GM23248 (cell line): ENCODE results near the gene PSMD14. TPM values are rescaled to one million over a fixed set of nuclear protein-coding genes. Genes with fewer than 3 reads are reported as not detected.

Experiments used
- DNase-seq: peaks from one replicate; pipeline ENCODE4 v3.0.0-alpha.2; 2015
- H2AFZ ChIP-seq: fragments of 200-600 bp; sonication (generic); 2 replicates; pipeline ENCODE4 v1.6.1; 2016; ENCODE audit warnings: antibody characterized with exemption
- H3F3A ChIP-seq: fragments of 200-600 bp; sonication (generic); 2 replicates; pipeline ENCODE4 v1.6.1; 2016; ENCODE audit warnings: mild to moderate bottlenecking, antibody characterized with exemption, mixed run types; ENCODE audit not compliant: insufficient read depth
- H3K27ac ChIP-seq: fragments of 200-600 bp; sonication (generic); 2 replicates; pipeline ENCODE4 v1.5.1; 2016; ENCODE audit warnings: mild to moderate bottlenecking
- H3K27me3 ChIP-seq: fragments of 200-600 bp; sonication (generic); replicated peaks from 2 replicates; pipeline ENCODE4 v1.6.1; 2016; ENCODE audit warnings: mild to moderate bottlenecking; ENCODE audit not compliant: insufficient read depth
- H3K36me3 ChIP-seq: fragments of 200-600 bp; sonication (generic); 2 replicates; pipeline ENCODE4 v1.6.1; 2016; ENCODE audit warnings: low read depth, mild to moderate bottlenecking
- H3K4me1 ChIP-seq: fragments of 200-600 bp; sonication (generic); 2 replicates; pipeline ENCODE4 v1.6.1; 2016; ENCODE audit warnings: mild to moderate bottlenecking; ENCODE audit not compliant: insufficient read depth
- H3K4me2 ChIP-seq: fragments of 200-600 bp; sonication (generic); one replicate; pipeline ENCODE4 v1.6.1; 2016; ENCODE audit warnings: mild to moderate bottlenecking; ENCODE audit not compliant: unreplicated experiment
- H3K4me3 ChIP-seq: fragments of 200-600 bp; sonication (generic); 2 replicates; pipeline ENCODE4 v1.5.1; 2016; ENCODE audit warnings: mild to moderate bottlenecking
- H3K79me2 ChIP-seq: fragments of 200-600 bp; sonication (generic); 2 replicates; pipeline ENCODE4 v1.6.1; 2016; ENCODE audit warnings: mild to moderate bottlenecking; ENCODE audit not compliant: insufficient read depth
- H3K9ac ChIP-seq: fragments of 200-600 bp; sonication (generic); 2 replicates; pipeline ENCODE4 v1.6.1; 2016; ENCODE audit warnings: mild to moderate bottlenecking
- H3K9me2 ChIP-seq: fragments of 200-600 bp; sonication (generic); 2 replicates; pipeline ENCODE4 v1.6.1; 2016; ENCODE audit warnings: mixed run types, mild to moderate bottlenecking, moderate library complexity; ENCODE audit not compliant: insufficient read depth
- H3K9me3 ChIP-seq: fragments of 200-600 bp; sonication (generic); one replicate; pipeline ENCODE4 v1.6.1; 2017; ENCODE audit warnings: low read depth
- H4K20me1 ChIP-seq: fragments of 200-600 bp; sonication (generic); 2 replicates; pipeline ENCODE4 v1.6.0; 2016; ENCODE audit not compliant: insufficient read depth
- EZH2 ChIP-seq: fragments of 200-600 bp; sonication (generic); IDR thresholded peaks from 2 replicates; pipeline ENCODE4 v1.6.1; 2018; ENCODE audit warnings: antibody characterized with exemption, mild to moderate bottlenecking; ENCODE audit not compliant: insufficient read depth, poor library complexity, severe bottlenecking
- EZH2phosphoT487 ChIP-seq: fragments of 200-600 bp; sonication (generic); IDR thresholded peaks from 2 replicates; pipeline ENCODE4 v1.6.1; 2018; ENCODE audit warnings: antibody characterized with exemption, moderate library complexity, mild to moderate bottlenecking, low read depth; ENCODE audit not compliant: insufficient read depth
- WGBS, 2 experiments: methylation state at CpG; one replicate each; pipeline ENCODE4 v1.1.6; 2015 to 2017; ENCODE audit warnings: low lambda C conversion rate in 2 of 2, low coverage in 1 of 2; ENCODE audit errors: missing lambda C conversion rate in 2 of 2; 5-methylcytosine and 5-hydroxymethylcytosine counted together
- in situ Hi-C: fragments of 300-500 bp; cut with MboI; formaldehyde crosslinking; loops from 2 replicates; pipeline ENCODE4 v1.15.0; 2020
- polyA plus RNA-seq: library from polyadenylated mRNA; unstranded; fragments of >200 nt; fragmentation: Nextera tagmentation; extraction: Ambion mirVana; gene quantifications from 2 replicates; pipeline ENCODE4 v1.2.1, GENCODE V29; 2016
- total RNA-seq: library from RNA; depleted of rRNA; stranded (reverse); fragments of >200 nt; shearing (Covaris generic); gene quantifications from 2 replicates; pipeline ENCODE4 v1.2.3, GENCODE V29; 2014

Gene PSMD14
- total and polyA plus RNA-seq, 2 experiments from 2014 or later: 94.4 to 96.0 TPM

GRCh38 chr2:161425728-161426454 lies 117.7 kb downstream of the PSMD14 start:
- in situ Hi-C loops: no loop called here
- Histone ChIP-seq H3K4me3 (no peak overlapping the region), H4K20me1 (no peaks in the 10 kb centered on the region), H3K4me1 (no peaks in the 10 kb centered on the region), H3K9me2 (no peaks in the 10 kb centered on the region), H3K79me2 (no peaks in the 10 kb centered on the region), H3K27me3 (peaks cover 57% of the 10 kb centered on the region), H3F3A (no peaks in the 10 kb centered on the region), H3K9ac (no peak overlapping the region), H2AFZ (no peak overlapping the region), H3K4me2 (no peak overlapping the region), H3K36me3 (no peaks in the 10 kb centered on the region), H3K27ac (no peak overlapping the region), H3K9me3 (no peaks in the 10 kb centered on the region)
- WGBS, 2 experiments: 46 to 47% methylated on average over 17 of the region's 17 CpGs
- no peak for DNase-seq
- TF ChIP-seq EZH2 (no peak), EZH2phosphoT487 (no peak)

DNA sequence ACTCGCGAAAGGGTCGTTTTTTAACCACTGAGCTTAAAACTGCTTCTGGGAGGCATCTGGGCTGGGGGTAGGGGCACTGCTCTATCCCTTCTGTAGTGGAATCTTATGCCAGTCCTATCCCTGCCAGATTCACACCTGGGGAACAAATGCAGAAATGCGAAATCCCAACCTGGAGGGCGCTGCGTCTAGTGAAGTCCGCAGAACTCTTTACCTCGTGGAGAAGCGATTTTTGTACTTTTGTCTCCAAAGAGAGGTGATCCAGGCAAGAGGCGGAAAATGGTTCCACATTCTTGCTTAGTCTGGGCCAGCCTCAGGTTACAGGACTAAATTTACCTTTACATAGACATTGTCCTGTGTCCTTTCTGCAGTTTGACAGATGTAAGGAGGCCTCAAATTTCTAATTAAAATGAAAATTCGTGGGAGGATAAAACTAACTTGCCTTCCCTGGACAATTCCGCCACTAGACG lies 118.3 kb downstream of the PSMD14 start:
- peak overlapping the region; percentile 84 for H3K4me2 ChIP-seq
- TF ChIP-seq EZH2phosphoT487 (0 out of 2 replicates have a peak, but pooled peaks have one; percentile 17), EZH2 (peak; percentile 86)
- H3K9ac ChIP-seq: no peak overlapping the region
- H2AFZ ChIP-seq: peak overlapping the region; percentile 90
- no peaks in the 10 kb centered on the region for H3K9me3 ChIP-seq
- no peaks in the 10 kb centered on the region for H3K36me3 ChIP-seq
- peak overlapping the region; percentile 74 for H3K4me3 ChIP-seq
- no peaks in the 10 kb centered on the region for H3K9me2 ChIP-seq
- no peaks in the 10 kb centered on the region for H4K20me1 ChIP-seq
- no peaks in the 10 kb centered on the region for H3K79me2 ChIP-seq
- H3K27me3 ChIP-seq: peaks cover 51% of the 10 kb centered on the region
- no peaks in the 10 kb centered on the region for H3F3A ChIP-seq
- no peaks in the 10 kb centered on the region for H3K4me1 ChIP-seq
- peak; percentile 73 for DNase-seq
- H3K27ac ChIP-seq: no peak overlapping the region
- in situ Hi-C loops: no loop called here
- WGBS, 2 experiments: 24 to 25% methylated on average over 13 of the region's 13 CpGs

DNA sequence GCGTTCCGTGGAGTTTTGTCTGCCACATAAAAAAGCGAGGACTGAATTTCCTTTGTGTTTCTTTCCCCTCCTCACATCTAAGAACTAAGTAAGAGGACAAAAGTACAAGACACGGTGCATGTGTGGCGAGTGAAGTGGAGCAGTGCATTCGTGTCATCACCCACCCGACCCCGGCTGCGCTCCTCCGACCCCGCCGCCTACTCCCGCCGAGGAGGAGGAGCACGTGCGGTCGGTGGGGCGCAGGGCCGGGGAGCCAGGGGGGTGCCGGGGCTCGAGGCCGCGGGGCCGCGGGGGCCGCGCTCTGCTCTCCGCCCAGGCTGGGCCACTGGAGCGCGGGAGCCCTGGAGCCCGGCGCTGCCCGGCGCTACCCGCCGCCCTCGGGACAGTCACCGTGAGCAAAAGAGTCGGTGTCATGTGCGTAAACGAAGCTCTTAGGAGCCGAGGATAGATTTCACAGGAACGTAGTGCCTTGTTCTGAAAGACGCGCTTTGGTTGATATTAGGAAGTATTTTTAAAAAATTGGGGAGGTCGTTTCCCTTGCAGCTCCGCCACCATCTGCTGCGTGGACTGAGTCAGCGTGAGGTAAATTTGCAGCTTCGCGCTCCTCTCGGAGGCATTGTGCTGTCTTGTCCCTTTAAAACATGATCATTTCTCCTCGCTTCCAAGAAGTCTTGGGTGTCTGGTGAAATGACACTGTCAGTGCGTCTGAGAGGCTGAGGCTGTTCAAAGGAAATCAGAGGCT lies 118.9 kb downstream of the PSMD14 start:
- H3K27ac ChIP-seq: no peak overlapping the region
- no peaks in the 10 kb centered on the region for H3K4me1 ChIP-seq
- H3K4me2 ChIP-seq: peak overlapping the region; percentile 84
- H3K27me3 ChIP-seq: peaks cover 45% of the 10 kb centered on the region
- in situ Hi-C loops: no loop called here
- H3K79me2 ChIP-seq: no peaks in the 10 kb centered on the region
- no peak for TF ChIP-seq EZH2
- TF ChIP-seq EZH2phosphoT487: 0 out of 2 replicates have a peak, but pooled peaks have one; percentile 7
- H3F3A ChIP-seq: no peaks in the 10 kb centered on the region
- no peaks in the 10 kb centered on the region for H3K9me2 ChIP-seq
- peak overlapping the region; percentile 74 for H3K4me3 ChIP-seq
- no peaks in the 10 kb centered on the region for H3K36me3 ChIP-seq
- H3K9me3 ChIP-seq: no peaks in the 10 kb centered on the region
- no peaks in the 10 kb centered on the region for H4K20me1 ChIP-seq
- H2AFZ ChIP-seq: peak overlapping the region; percentile 90
- peak; percentile 60 for DNase-seq
- 0 out of 2 replicates have a peak overlapping the region, but pooled peaks have one; percentile 8 for H3K9ac ChIP-seq
- 2% methylated on average over 23 to 54 of the region's 54 CpGs for WGBS, 2 experiments

- Histone ChIP-seq H3K79me2 (no peaks in the 10 kb centered on the region), H3F3A (no peaks in the 10 kb centered on the region), H3K9me3 (no peaks in the 10 kb centered on the region), H3K9me2 (no peaks in the 10 kb centered on the region), H3K27me3 (peaks cover 36% of the 10 kb centered on the region), H3K4me3 (peak overlapping the region; percentile 74), H3K4me1 (no peaks in the 10 kb centered on the region), H3K4me2 (peak overlapping the region; percentile 84), H4K20me1 (no peaks in the 10 kb centered on the region), H3K27ac (no peak overlapping the region), H3K9ac (no peak overlapping the region), H3K36me3 (no peaks in the 10 kb centered on the region), H2AFZ (peak overlapping the region; percentile 90)
- TF ChIP-seq EZH2phosphoT487 (no peak), EZH2 (no peak)
- WGBS, 2 experiments: 48 to 54% methylated on average over 48 to 64 of the region's 64 CpGs
- DNase-seq: peak; percentile 17
- in situ Hi-C loops: no loop called here
Measured at GRCh38 chr2:161427664-161428587, 119.7 kb downstream of the PSMD14 start.
